ENCODE results near the gene EXTL2. TPM values are rescaled to one million over a fixed set of nuclear protein-coding genes. Genes with fewer than 3 reads are reported as not detected.

The EXTL2 gene
- total RNA-seq, 1 experiment from 2014 or later, result 37.9 TPM

- peak overlapping the region; percentile 18 for H3K4me2 ChIP-seq (ENCODE audit: insufficient read depth, insufficient read length, low read length)
- no peak overlapping the region for H2BK5ac ChIP-seq (ENCODE audit: insufficient read length, low read length)
- H3K18ac ChIP-seq (ENCODE audit: insufficient read length, low read depth, low read length), result no peak overlapping the region
- H3K4ac ChIP-seq (ENCODE audit: low read depth, low read length), result no peak overlapping the region
- H3K9ac ChIP-seq (ENCODE audit: extremely low read depth, insufficient read length, low read length), result peak overlapping the region; percentile 2
- H2AK5ac ChIP-seq (ENCODE audit: insufficient read length, low read length), result no peak overlapping the region
- no peak overlapping the region for H3K14ac ChIP-seq (ENCODE audit: insufficient read depth, low read length)
- peaks cover 17% of the 10 kb centered on the region for H3K23me2 ChIP-seq (ENCODE audit: insufficient read length, low read depth, low read length, poor library complexity, severe bottlenecking)
- no peak for DNase-seq
- TF ChIP-seq CTCF (conservative IDR thresholded peaks at IDR 0.05), result no peak
- H3K79me1 ChIP-seq (ENCODE audit: insufficient read depth, low read depth, low read length, poor library complexity, severe bottlenecking), result peaks cover 3% of the 10 kb centered on the region
- no peaks in the 10 kb centered on the region for H3K4me1 ChIP-seq (ENCODE audit: insufficient read depth, low read length)
- H2AFZ ChIP-seq (ENCODE audit: low read length), result no peak overlapping the region
- H3K27ac ChIP-seq (ENCODE audit: insufficient read length, low read depth, low read length), result no peak overlapping the region
- H3K4me1 Mint-ChIP-seq, result peaks cover 15 to 21% of the 10 kb centered on the region in 2 experiments
- no peaks in the 10 kb centered on the region for H3K27me3 ChIP-seq (ENCODE audit: insufficient read depth, low read length)
- no peak overlapping the region for H4K5ac ChIP-seq (ENCODE audit: insufficient read length, low read depth, low read length)
- peaks cover 22% of the 10 kb centered on the region for H3K9me3 ChIP-seq (ENCODE audit: control insufficient read depth, low read depth, low read length)
- no peak overlapping the region for H3T11ph ChIP-seq (ENCODE audit: low read length)
- H3K27ac Mint-ChIP-seq, result peak overlapping the region in 1 of 3 experiments; percentile 52; a peak in 1 of 7 replicates
- H2BK20ac ChIP-seq (ENCODE audit: low read depth, low read length, poor library complexity, severe bottlenecking), result no peak overlapping the region
- WGBS (ENCODE audit: extremely low coverage, insufficient read length, low lambda C conversion rate), result no CpG with 5 or more reads among the region's 2 CpGs
- H2BK120ac ChIP-seq (ENCODE audit: low read depth, low read length, poor library complexity, severe bottlenecking), result no peak overlapping the region
- H3K27me3 Mint-ChIP-seq (ENCODE audit: low read depth), result no peaks in the 10 kb centered on the region
- no peaks in the 10 kb centered on the region for H4K20me1 ChIP-seq (ENCODE audit: control insufficient read depth, insufficient read depth, insufficient read length)
- H2BK15ac ChIP-seq (ENCODE audit: low read depth, low read length), result no peak overlapping the region
- no peak overlapping the region for H4K91ac ChIP-seq (ENCODE audit: insufficient read length, low read depth, low read length)
- H3K36me3 Mint-ChIP-seq (ENCODE audit: insufficient read depth in 1 of 3, low read depth in 3 of 3), result peaks cover 43 to 52% (median 47%) of the 10 kb centered on the region in 3 experiments
- no peak overlapping the region for H2BK12ac ChIP-seq (ENCODE audit: insufficient read length, low read depth, low read length)
- peaks cover 4% of the 10 kb centered on the region; the same call in 1 of the 2 replicates for H3K79me2 ChIP-seq (ENCODE audit: insufficient read depth, low read length)
- H3K56ac ChIP-seq (ENCODE audit: insufficient read length, low read depth, low read length), result no peak overlapping the region
- H3K23ac ChIP-seq (ENCODE audit: insufficient read length, low read depth, low read length), result no peak overlapping the region
- no peak overlapping the region for H4K8ac ChIP-seq (replicated peaks; ENCODE audit: insufficient read length, low read depth, low read length)
- H3K9me3 Mint-ChIP-seq, result peaks cover 27 to 31% of the 10 kb centered on the region in 2 experiments
- peak overlapping the region; percentile 99 to 100 for H3K4me3 Mint-ChIP-seq
Observed at GRCh38 chr1:100893718-100894117, 924 bp downstream of the EXTL2 start.
